Renal cortical epithelial cell (primary cell): ENCODE measurements around the gene RSPH6A. TPM values are rescaled to one million over a fixed set of nuclear protein-coding genes. Genes with fewer than 3 reads are reported as not detected.
A peak's percentile ranks its signal among the peaks of the same experiment; 100 is the strongest.

Source experiments
- DNase-seq: peaks from one replicate; pipeline ENCODE4 v3.0.0-alpha.2; 2011; ENCODE audit warnings: low read depth
- total RNA-seq: library from RNA; depleted of rRNA; stranded (reverse); fragments of >200 nt; gene quantifications from 2 replicates; pipeline ENCODE4 v1.2.3, GENCODE V29; 2014

The RSPH6A gene
- total RNA-seq = 0.10 TPM in 1 of 2 replicates, not detected in the other

GRCh38 chr19:45814851-45815480 is at the start of gene RSPH6A:
Gene RSPH6A, minus strand, starts transcription at chr19:45815308. Its CDS starts 132 bp downstream, at chr19:45815176.
- no peak for DNase-seq

- no peak for DNase-seq
Observed at GRCh38 chr19:45864629-45865082, 49.5 kb upstream of the RSPH6A start.

GRCh38 chr19:45863840-45864628 is 48.9 kb upstream of the RSPH6A start, which contains the start of gene FOXA3:
Gene FOXA3, plus strand, starts transcription at chr19:45864326. Its CDS starts 131 bp downstream, at chr19:45864457.
- no peak for DNase-seq

- no peak for DNase-seq
Observed at GRCh38 chr19:45863335-45863839, 48.3 kb upstream of the RSPH6A start.

- peak; percentile 96 for DNase-seq
Observed at GRCh38 chr19:45862564-45863334, 47.6 kb upstream of the RSPH6A start, which contains the start of gene SYMPK. Gene SYMPK, minus strand, starts transcription at chr19:45863147. Its CDS starts 8,652 bp downstream, at chr19:45854495.

- no peak for DNase-seq
Observed at GRCh38 chr19:45862271-45862563, 47.1 kb upstream of the RSPH6A start.

GRCh38 chr19:45860359-45861259 is 45.5 kb upstream of the RSPH6A start:
- no peak for DNase-seq

- DNase-seq = no peak
Observed at GRCh38 chr19:45854167-45854778, 39.2 kb upstream of the RSPH6A start.

GRCh38 chr19:45852983-45853382 is 37.9 kb upstream of the RSPH6A start:
- no peak for DNase-seq

- DNase-seq = no peak
Observed at GRCh38 chr19:45852145-45852750, 37.1 kb upstream of the RSPH6A start.

GRCh38 chr19:45848922-45849321 is 33.8 kb upstream of the RSPH6A start:
- DNase-seq = no peak

- DNase-seq = no peak
Observed at GRCh38 chr19:45847663-45848062, 32.6 kb upstream of the RSPH6A start.

GRCh38 chr19:45842198-45842597 is 27.1 kb upstream of the RSPH6A start:
- DNase-seq = no peak

GRCh38 chr19:45834970-45835369 is 19.9 kb upstream of the RSPH6A start:
- DNase-seq = peak; percentile 70

GRCh38 chr19:45828945-45829344 is 13.8 kb upstream of the RSPH6A start:
- DNase-seq = no peak

GRCh38 chr19:45828523-45828922 is 13.4 kb upstream of the RSPH6A start:
- DNase-seq = no peak

GRCh38 chr19:45827459-45828093 is 12.5 kb upstream of the RSPH6A start:
- no peak for DNase-seq

GRCh38 chr19:45826934-45827333 is 11.8 kb upstream of the RSPH6A start:
- DNase-seq = no peak
